A673 (cell line): Measurements from ENCODE around the gene FERD3L. TPM values are rescaled to one million over a fixed set of nuclear protein-coding genes. Genes with fewer than 3 reads are reported as not detected.
"Not testable (repeated sequence)": the region's sequence is repeated elsewhere in the genome, so short reads cannot be mapped to it uniquely, and the experiment has no call there.

Source experiments
- Bru-seq: library from RNA; stranded (reverse); fragments of 400-500 nt; gene quantifications from one replicate; lab custom pipeline; 2021; lab: Mats Ljungman, UMichigan
- BruChase-seq, 2 experiments: library from RNA; stranded (reverse); fragments of 400-500 nt; gene quantifications; one replicate each; lab custom pipeline; 2021; lab: Mats Ljungman, UMichigan
- BruUV-seq: library from RNA; stranded (reverse); fragments of 400-500 nt; replicated peaks from 2 replicates; lab custom pipeline; 2021; lab: Mats Ljungman, UMichigan
- CTCF ChIA-PET: fragments of 300-600 bp; sonication (Branson Sonifier 250); formaldehyde crosslinking; loops from one replicate; lab custom pipeline; 2022; ENCODE audit warnings: antibody characterized with exemption; lab: Charles Lee
- POLR2A ChIA-PET: fragments of 300-600 bp; sonication (Branson Sonifier 250); formaldehyde crosslinking; loops from one replicate; lab custom pipeline; 2022; ENCODE audit warnings: antibody characterized with exemption; ENCODE audit not compliant: low non-redundant PET; lab: Charles Lee
- DNase-seq: peaks from one replicate; pipeline ENCODE4 v3.0.0-alpha.2; 2015; ENCODE audit warnings: low spot score
- H3K27ac ChIP-seq: fragments of 200-600 bp; sonication (generic); 2 replicates; pipeline ENCODE4 v1.5.1; 2016; ENCODE audit warnings: mixed run types, low read depth, mild to moderate bottlenecking, mixed read lengths, antibody characterized with exemption, low read length; ENCODE audit not compliant: poor library complexity, severe bottlenecking
- H3K27me3 ChIP-seq: fragments of 200-600 bp; sonication (generic); replicated peaks from 2 replicates; pipeline ENCODE4 v1.6.1; 2017; ENCODE audit warnings: mixed run types, low read depth, mild to moderate bottlenecking, mixed read lengths, antibody characterized with exemption, low read length; ENCODE audit not compliant: insufficient read depth, poor library complexity
- H3K36me3 ChIP-seq: fragments of 200-600 bp; sonication (generic); 2 replicates; pipeline ENCODE4 v1.6.1; 2016; ENCODE audit warnings: mixed run types, mild to moderate bottlenecking, mixed read lengths, antibody characterized with exemption, low read length; ENCODE audit not compliant: insufficient read depth, poor library complexity, severe bottlenecking
- H3K4me1 ChIP-seq: fragments of 200-600 bp; sonication (generic); 2 replicates; pipeline ENCODE4 v1.6.1; 2017; ENCODE audit warnings: mixed run types, mild to moderate bottlenecking, mixed read lengths, antibody characterized with exemption, low read length; ENCODE audit not compliant: insufficient read depth, poor library complexity, severe bottlenecking
- H3K4me3 ChIP-seq: fragments of 200-600 bp; sonication (generic); 2 replicates; pipeline ENCODE4 v1.5.1; 2016; ENCODE audit warnings: low read depth, mixed run types, mild to moderate bottlenecking, mixed read lengths, low read length; ENCODE audit not compliant: poor library complexity, severe bottlenecking
- H3K9me3 ChIP-seq: fragments of 200-600 bp; sonication (generic); 2 replicates; pipeline ENCODE4 v1.6.1; 2016; ENCODE audit warnings: mixed run types, low read depth, mild to moderate bottlenecking, mixed read lengths, antibody characterized with exemption, low read length; ENCODE audit not compliant: poor library complexity, severe bottlenecking
- EZH2 ChIP-seq: fragments of 200-600 bp; sonication (generic); IDR thresholded peaks from 2 replicates; pipeline ENCODE4 v1.6.1; 2017; ENCODE audit warnings: borderline replicate concordance, low read depth, mild to moderate bottlenecking, mixed read lengths, antibody characterized with exemption, low read length; ENCODE audit not compliant: poor library complexity, severe bottlenecking
- intact Hi-C: fragments of 100-400 bp; cut with micrococcal nuclease; formaldehyde crosslinking; loops from one replicate; pipeline ENCODE4 v1.10.0; 2022; ENCODE audit not compliant: unreplicated experiment
- long read RNA-seq: library from polyadenylated mRNA; stranded (forward); transcript quantifications from one replicate; pipeline ENCODE4 v2.0.0, GENCODE V29; 2022
- total RNA-seq: library from RNA; stranded (reverse); gene quantifications from 2 replicates; pipeline ENCODE4 v1.2.3, GENCODE V29; 2021
- TF ChIP-seq, protein P1 (sequence below): fragments of 300-800, 200-600 bp; sonication (generic); conservative IDR thresholded peaks from 2 replicates; pipeline ENCODE4 v1.5.1; 2017; ENCODE audit warnings: low read depth, mild to moderate bottlenecking, antibody characterized with exemption, low read length, moderate library complexity, mixed read lengths

Gene FERD3L, protein sequence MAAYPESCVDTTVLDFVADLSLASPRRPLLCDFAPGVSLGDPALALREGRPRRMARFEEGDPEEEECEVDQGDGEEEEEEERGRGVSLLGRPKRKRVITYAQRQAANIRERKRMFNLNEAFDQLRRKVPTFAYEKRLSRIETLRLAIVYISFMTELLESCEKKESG
- total RNA-seq (not detected in 2 replicates), Bru-seq, nascent RNA (not detected), BruChase-seq, experiment 1, labeled RNA remaining after a 2-hour chase (not detected), BruChase-seq, experiment 2, labeled RNA remaining after a 6-hour chase (not detected)
- long read RNA-seq = 0 reads

DNA sequence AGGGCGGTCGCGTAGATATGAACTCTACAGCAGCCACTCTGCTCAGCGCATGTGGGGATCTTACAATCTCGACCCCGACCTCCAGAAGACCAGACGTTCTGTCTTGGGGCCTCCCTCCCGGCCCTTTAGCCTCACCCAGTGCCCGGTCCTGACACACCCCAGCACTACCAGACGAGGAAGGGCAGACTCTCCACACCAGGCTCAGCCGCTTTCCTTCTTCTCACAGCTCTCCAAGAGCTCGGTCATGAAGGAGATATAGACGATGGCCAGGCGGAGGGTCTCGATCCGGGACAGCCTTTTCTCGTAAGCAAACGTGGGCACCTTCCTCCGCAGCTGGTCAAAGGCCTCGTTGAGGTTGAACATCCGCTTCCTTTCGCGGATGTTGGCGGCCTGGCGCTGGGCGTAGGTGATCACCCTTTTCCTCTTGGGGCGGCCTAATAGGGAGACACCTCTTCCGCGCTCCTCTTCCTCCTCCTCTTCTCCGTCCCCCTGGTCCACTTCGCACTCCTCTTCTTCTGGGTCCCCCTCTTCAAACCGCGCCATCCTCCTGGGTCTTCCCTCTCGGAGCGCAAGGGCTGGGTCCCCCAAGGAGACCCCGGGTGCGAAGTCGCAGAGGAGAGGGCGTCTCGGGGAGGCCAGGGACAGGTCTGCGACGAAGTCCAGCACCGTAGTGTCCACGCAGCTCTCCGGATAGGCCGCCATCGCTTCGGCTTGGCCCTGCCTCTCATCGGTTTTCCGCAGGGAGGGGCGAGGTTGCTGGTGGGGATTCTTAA is at the start of gene FERD3L:
Gene FERD3L, minus strand, starts transcription at position 761 of the 773 bp plus-strand sequence. Its CDS starts 59 bp downstream, at position 702.
- no peak within 1 kb of the TSS for H3K4me3 ChIP-seq
- TF ChIP-seq, protein P1, sequence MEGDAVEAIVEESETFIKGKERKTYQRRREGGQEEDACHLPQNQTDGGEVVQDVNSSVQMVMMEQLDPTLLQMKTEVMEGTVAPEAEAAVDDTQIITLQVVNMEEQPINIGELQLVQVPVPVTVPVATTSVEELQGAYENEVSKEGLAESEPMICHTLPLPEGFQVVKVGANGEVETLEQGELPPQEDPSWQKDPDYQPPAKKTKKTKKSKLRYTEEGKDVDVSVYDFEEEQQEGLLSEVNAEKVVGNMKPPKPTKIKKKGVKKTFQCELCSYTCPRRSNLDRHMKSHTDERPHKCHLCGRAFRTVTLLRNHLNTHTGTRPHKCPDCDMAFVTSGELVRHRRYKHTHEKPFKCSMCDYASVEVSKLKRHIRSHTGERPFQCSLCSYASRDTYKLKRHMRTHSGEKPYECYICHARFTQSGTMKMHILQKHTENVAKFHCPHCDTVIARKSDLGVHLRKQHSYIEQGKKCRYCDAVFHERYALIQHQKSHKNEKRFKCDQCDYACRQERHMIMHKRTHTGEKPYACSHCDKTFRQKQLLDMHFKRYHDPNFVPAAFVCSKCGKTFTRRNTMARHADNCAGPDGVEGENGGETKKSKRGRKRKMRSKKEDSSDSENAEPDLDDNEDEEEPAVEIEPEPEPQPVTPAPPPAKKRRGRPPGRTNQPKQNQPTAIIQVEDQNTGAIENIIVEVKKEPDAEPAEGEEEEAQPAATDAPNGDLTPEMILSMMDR = no peak
- TF ChIP-seq EZH2 = no peak
- intact Hi-C loops = no loop called here
- no peaks in the 10 kb centered on the region for H3K9me3 ChIP-seq
- BruUV-seq = no TSS peak
- ChIA-PET CTCF (no interaction called here), POLR2A (no interaction called here)
- H3K27ac ChIP-seq = no peak within 1 kb of the TSS
- H3K4me1 ChIP-seq = no peaks in the 10 kb centered on the region
- H3K36me3 ChIP-seq = no peaks in the 10 kb centered on the region
- H3K27me3 ChIP-seq = no peaks in the 10 kb centered on the region
- DNase-seq = no peak

DNA sequence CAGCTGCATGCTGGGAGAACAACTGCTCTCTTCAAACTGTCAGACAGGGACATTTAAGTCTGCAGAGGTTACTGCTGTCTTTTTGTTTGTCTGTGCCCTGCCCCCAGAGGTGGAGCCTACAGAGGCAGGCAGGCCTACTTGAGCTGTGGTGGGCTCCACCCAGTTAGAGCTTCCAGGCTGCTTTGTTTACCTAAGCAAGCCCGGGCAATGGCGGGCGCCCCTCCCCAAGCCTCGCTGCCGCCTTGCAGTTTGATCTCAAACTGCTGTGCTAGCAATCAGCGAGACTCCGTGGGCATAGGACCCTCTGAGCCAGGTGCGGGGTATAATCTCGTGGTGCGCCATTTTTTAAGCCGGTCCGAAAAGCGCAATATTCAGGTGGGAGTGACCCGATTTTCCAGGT is 49.2 kb upstream of the FERD3L start:
- BruUV-seq, H3K4me3 ChIP-seq, H3K9me3 ChIP-seq, H3K27ac ChIP-seq, POLR2A ChIA-PET, DNase-seq, H3K4me1 ChIP-seq, CTCF ChIA-PET, intact Hi-C loops, H3K36me3 ChIP-seq, H3K27me3 ChIP-seq: not testable (repeated sequence)

DNA sequence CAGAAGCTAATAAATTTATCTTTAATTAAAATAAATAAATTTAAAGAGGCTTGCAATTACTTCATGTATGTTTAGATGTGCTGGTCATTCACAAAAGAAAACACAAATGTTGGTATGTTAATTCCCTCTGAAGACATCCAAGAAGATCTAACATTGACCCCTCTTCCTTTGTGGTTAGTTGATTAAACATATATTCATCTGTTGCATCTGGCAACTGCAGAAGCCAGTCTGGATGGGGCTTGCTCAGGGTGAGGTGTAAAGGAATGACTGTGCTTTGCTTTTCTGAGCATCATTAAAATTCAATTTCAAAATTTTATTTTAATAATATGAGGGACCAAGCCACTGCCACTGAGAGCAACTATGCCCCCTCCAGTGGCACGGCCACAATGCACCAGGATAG is 36.4 kb upstream of the FERD3L start:
- H3K27me3 ChIP-seq = no peaks in the 10 kb centered on the region
- DNase-seq = no peak
- ChIA-PET CTCF (no interaction called here), POLR2A (no interaction called here)
- no peaks in the 10 kb centered on the region for H3K9me3 ChIP-seq
- intact Hi-C loops = no loop called here
- no peaks in the 10 kb centered on the region for H3K4me1 ChIP-seq
- H3K36me3 ChIP-seq = no peaks in the 10 kb centered on the region
- TF ChIP-seq EZH2 = no peak
- TF ChIP-seq, protein P1 = no peak
- BruUV-seq = no TSS peak
- H3K4me3 ChIP-seq = no peak overlapping the region
- H3K27ac ChIP-seq = no peak overlapping the region
